HG02763 (cell line): Measurements from ENCODE around the gene ZBTB40.

Source experiments
- ATAC-seq: cut with Tn5 transposase; IDR thresholded peaks from one replicate; pipeline ENCODE4 v1.9.1; 2021; ENCODE audit warnings: mild to moderate bottlenecking, moderate library complexity; ENCODE audit not compliant: unreplicated experiment

Gene ZBTB40

GRCh38 chr1:22503721-22504410 lies 52.2 kb downstream of the ZBTB40 start:
- ATAC-seq = no peak

GRCh38 chr1:22506130-22506692 lies 54.6 kb downstream of the ZBTB40 start:
- no peak for ATAC-seq

GRCh38 chr1:22507587-22507986 lies 55.9 kb downstream of the ZBTB40 start:
- ATAC-seq = no peak

GRCh38 chr1:22508329-22508728 lies 56.7 kb downstream of the ZBTB40 start:
- ATAC-seq = no peak

- ATAC-seq = no peak
Observed at GRCh38 chr1:22508991-22509390, 57.3 kb downstream of the ZBTB40 start.

GRCh38 chr1:22509815-22510214 lies 58.2 kb downstream of the ZBTB40 start:
- ATAC-seq = no peak

GRCh38 chr1:22512873-22513272 lies 61.2 kb downstream of the ZBTB40 start:
- no peak for ATAC-seq

- no peak for ATAC-seq
Observed at GRCh38 chr1:22516906-22517571, 65.4 kb downstream of the ZBTB40 start.

- ATAC-seq = no peak
Observed at GRCh38 chr1:22517956-22518355, 66.3 kb downstream of the ZBTB40 start.

GRCh38 chr1:22518379-22518778 lies 66.7 kb downstream of the ZBTB40 start:
- ATAC-seq = no peak

GRCh38 chr1:22520871-22521270 lies 69.2 kb downstream of the ZBTB40 start:
- no peak for ATAC-seq

GRCh38 chr1:22521692-22522091 lies 70.0 kb downstream of the ZBTB40 start:
- no peak for ATAC-seq

- no peak for ATAC-seq
Observed at GRCh38 chr1:22522221-22522743, 70.6 kb downstream of the ZBTB40 start.

- no peak for ATAC-seq
Observed at GRCh38 chr1:22524481-22524880, 72.8 kb downstream of the ZBTB40 start.

- no peak for ATAC-seq
Observed at GRCh38 chr1:22525211-22525610, 73.6 kb downstream of the ZBTB40 start.

- ATAC-seq = no peak
Observed at GRCh38 chr1:22525646-22526045, 74.0 kb downstream of the ZBTB40 start.

GRCh38 chr1:22526098-22526497 lies 74.4 kb downstream of the ZBTB40 start:
- no peak for ATAC-seq

- ATAC-seq = no peak
Observed at GRCh38 chr1:22526677-22527076, 75.0 kb downstream of the ZBTB40 start.

GRCh38 chr1:22527122-22527521 lies 75.5 kb downstream of the ZBTB40 start:
- ATAC-seq = no peak

- no peak for ATAC-seq
Observed at GRCh38 chr1:22527555-22528296, 76.1 kb downstream of the ZBTB40 start.

GRCh38 chr1:22528451-22528850 lies 76.8 kb downstream of the ZBTB40 start:
- no peak for ATAC-seq
